Measurements from ENCODE around the gene USP30.

- TF ChIP-seq POLR2A (IDR thresholded peaks at IDR 0.05; ENCODE audit: low read length) (peak; percentile 45), GATA1 (IDR thresholded peaks at IDR 0.05; ENCODE audit: low read depth, low read length) (no peak)
Measured at GRCh38 chr12:109110988-109111495, 58.7 kb downstream of the USP30 start.
